HCT116 (cell line): Measurements from ENCODE around the gene SEC24D.

Experiments used
- CTCF ChIP-seq, 3 experiments: fragments of 200-600 bp in 1 of 3; sonication (generic) in 1 of 3; IDR thresholded peaks in 2 of 3; conservative IDR thresholded peaks in 1 of 3; 2 replicates each; pipeline ENCODE4 v1.5.1; 2012 to 2017; ENCODE audit warnings: low read depth in 2 of 3, low read length in 2 of 3, antibody characterized with exemption in 1 of 3, borderline replicate concordance in 1 of 3, control low read depth in 1 of 3, mild to moderate bottlenecking in 1 of 3, mixed read lengths in 1 of 3, mixed run types in 1 of 3, moderate library complexity in 1 of 3; ENCODE audit not compliant: insufficient read depth in 1 of 3
- ELF1 ChIP-seq: IDR thresholded peaks from 2 replicates; pipeline ENCODE4 v1.6.1; 2012; ENCODE audit warnings: low read depth, borderline replicate concordance
- MAX ChIP-seq: IDR thresholded peaks from 2 replicates; pipeline ENCODE4 v1.6.1; 2012
- POLR2A ChIP-seq: IDR thresholded peaks from 2 replicates; pipeline ENCODE4 v1.7.0; 2011; ENCODE audit warnings: borderline replicate concordance; ENCODE audit not compliant: insufficient read depth, insufficient read length; ENCODE audit errors: extremely low read depth
- POLR2AphosphoS5 ChIP-seq: IDR thresholded peaks from 2 replicates; pipeline ENCODE4 v1.6.1; 2011; ENCODE audit warnings: mild to moderate bottlenecking, low read depth, low read length, moderate library complexity

- TF ChIP-seq CTCF (IDR thresholded peaks at IDR 0.05 in 2 of 3, conservative IDR thresholded peaks at IDR 0.05 in 1 of 3; ENCODE audit: borderline replicate concordance in 1 of 3, insufficient read depth in 1 of 3, low read depth in 2 of 3, low read length in 2 of 3) (no peak), MAX (no peak), POLR2AphosphoS5 (no peak), POLR2A (no peak), ELF1 (no peak)
Measured at GRCh38 chr4:118752551-118752950, 83.4 kb downstream of the SEC24D start.
